Measurements from ENCODE around the gene ARID3B.
A peak's percentile ranks its signal among the peaks of the same experiment; 100 is the strongest.

Gene ARID3B

DNA sequence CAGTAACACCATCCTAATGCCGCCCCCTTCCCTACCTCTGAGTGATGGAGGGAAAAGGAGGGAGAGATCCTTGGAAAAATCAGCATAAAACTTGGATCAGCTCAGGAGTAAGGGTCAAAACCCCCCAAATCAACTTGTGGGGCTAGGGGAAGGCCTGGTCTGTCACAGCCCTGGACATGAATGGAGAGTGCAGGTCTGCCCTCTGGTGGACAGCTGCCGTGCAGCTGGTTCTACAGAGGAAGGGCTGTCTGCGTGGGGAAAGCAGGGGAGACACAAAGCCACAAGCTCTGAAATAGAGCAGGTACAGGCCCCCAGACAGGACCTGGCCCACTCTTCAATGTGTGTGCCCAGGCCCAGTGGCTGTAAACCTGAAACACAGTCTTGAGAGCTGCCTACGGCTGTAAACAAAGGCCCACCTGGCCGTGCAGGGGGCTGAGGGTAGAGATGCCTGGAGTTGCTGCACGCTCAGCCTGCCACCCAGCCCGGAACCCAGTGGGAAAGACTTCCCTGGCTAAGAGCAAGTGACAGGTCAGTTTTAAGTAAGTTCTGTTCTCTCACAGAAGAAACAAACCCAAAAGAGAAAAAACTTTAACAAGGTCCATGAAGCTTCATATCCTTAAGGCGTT lies 91.0 kb downstream of the ARID3B start:
- Histone ChIP-seq H3K27me3 (ENCODE audit: insufficient read depth, poor library complexity, severe bottlenecking) (no peaks in the 10 kb centered on the region), H3K4me3 (replicated peaks; ENCODE audit: insufficient read depth, low read length) (no peak overlapping the region), H3K27ac (replicated peaks) (no peak overlapping the region)
- peak in 1 of 2 experiments; percentile 56 for DNase-seq (ENCODE audit: low read depth in 1 of 2, low spot score in 1 of 2)
- TF ChIP-seq, protein P1, sequence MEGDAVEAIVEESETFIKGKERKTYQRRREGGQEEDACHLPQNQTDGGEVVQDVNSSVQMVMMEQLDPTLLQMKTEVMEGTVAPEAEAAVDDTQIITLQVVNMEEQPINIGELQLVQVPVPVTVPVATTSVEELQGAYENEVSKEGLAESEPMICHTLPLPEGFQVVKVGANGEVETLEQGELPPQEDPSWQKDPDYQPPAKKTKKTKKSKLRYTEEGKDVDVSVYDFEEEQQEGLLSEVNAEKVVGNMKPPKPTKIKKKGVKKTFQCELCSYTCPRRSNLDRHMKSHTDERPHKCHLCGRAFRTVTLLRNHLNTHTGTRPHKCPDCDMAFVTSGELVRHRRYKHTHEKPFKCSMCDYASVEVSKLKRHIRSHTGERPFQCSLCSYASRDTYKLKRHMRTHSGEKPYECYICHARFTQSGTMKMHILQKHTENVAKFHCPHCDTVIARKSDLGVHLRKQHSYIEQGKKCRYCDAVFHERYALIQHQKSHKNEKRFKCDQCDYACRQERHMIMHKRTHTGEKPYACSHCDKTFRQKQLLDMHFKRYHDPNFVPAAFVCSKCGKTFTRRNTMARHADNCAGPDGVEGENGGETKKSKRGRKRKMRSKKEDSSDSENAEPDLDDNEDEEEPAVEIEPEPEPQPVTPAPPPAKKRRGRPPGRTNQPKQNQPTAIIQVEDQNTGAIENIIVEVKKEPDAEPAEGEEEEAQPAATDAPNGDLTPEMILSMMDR (IDR thresholded peaks at IDR 0.05; ENCODE audit: insufficient read depth, low read length): peak; percentile 98
- no peak for TF ChIP-seq GABPA (IDR thresholded peaks at IDR 0.05; ENCODE audit: low read depth)
- no peak for TF ChIP-seq SPI1 (IDR thresholded peaks at IDR 0.05; ENCODE audit: borderline replicate concordance, low read depth)
- TF ChIP-seq POLR2AphosphoS5 (IDR thresholded peaks at IDR 0.05; ENCODE audit: low read depth): no peak
- TF ChIP-seq, protein P2, sequence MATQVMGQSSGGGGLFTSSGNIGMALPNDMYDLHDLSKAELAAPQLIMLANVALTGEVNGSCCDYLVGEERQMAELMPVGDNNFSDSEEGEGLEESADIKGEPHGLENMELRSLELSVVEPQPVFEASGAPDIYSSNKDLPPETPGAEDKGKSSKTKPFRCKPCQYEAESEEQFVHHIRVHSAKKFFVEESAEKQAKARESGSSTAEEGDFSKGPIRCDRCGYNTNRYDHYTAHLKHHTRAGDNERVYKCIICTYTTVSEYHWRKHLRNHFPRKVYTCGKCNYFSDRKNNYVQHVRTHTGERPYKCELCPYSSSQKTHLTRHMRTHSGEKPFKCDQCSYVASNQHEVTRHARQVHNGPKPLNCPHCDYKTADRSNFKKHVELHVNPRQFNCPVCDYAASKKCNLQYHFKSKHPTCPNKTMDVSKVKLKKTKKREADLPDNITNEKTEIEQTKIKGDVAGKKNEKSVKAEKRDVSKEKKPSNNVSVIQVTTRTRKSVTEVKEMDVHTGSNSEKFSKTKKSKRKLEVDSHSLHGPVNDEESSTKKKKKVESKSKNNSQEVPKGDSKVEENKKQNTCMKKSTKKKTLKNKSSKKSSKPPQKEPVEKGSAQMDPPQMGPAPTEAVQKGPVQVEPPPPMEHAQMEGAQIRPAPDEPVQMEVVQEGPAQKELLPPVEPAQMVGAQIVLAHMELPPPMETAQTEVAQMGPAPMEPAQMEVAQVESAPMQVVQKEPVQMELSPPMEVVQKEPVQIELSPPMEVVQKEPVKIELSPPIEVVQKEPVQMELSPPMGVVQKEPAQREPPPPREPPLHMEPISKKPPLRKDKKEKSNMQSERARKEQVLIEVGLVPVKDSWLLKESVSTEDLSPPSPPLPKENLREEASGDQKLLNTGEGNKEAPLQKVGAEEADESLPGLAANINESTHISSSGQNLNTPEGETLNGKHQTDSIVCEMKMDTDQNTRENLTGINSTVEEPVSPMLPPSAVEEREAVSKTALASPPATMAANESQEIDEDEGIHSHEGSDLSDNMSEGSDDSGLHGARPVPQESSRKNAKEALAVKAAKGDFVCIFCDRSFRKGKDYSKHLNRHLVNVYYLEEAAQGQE (IDR thresholded peaks at IDR 0.05; ENCODE audit: insufficient replicate concordance, low read depth): no peak

DNA sequence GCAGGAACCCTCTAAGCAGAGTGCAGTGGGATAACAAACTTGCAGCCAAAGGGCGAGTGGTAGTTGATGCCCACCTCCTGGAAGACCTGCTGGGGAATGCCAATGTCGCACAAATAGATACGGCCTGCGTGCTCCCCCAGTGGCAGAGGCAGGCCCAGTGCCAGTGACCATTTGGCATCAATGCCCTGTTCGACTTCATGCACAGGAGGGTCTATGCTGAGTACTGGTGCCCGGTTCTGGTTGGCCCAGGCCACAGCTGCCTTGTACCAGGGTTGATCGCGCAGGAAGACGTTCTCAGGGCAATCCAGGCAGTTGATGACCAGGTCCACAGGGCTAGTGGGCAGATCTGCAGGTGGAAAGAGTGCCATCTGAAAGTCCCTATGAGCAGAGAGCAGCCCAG lies 91.6 kb downstream of the ARID3B start:
- no peaks in the 10 kb centered on the region for H3K27me3 ChIP-seq (ENCODE audit: insufficient read depth, poor library complexity, severe bottlenecking)
- TF ChIP-seq, protein P1 (IDR thresholded peaks at IDR 0.05; ENCODE audit: insufficient read depth, low read length): no peak
- TF ChIP-seq, protein P2 (IDR thresholded peaks at IDR 0.05; ENCODE audit: insufficient replicate concordance, low read depth): no peak
- no peak for TF ChIP-seq POLR2AphosphoS5 (IDR thresholded peaks at IDR 0.05; ENCODE audit: low read depth)
- TF ChIP-seq GABPA (IDR thresholded peaks at IDR 0.05; ENCODE audit: low read depth): no peak
- no peak overlapping the region for H3K27ac ChIP-seq (replicated peaks)
- no peak overlapping the region for H3K4me3 ChIP-seq (replicated peaks; ENCODE audit: insufficient read depth, low read length)
- no peak for DNase-seq (ENCODE audit: low read depth in 1 of 2, low spot score in 1 of 2)

DNA sequence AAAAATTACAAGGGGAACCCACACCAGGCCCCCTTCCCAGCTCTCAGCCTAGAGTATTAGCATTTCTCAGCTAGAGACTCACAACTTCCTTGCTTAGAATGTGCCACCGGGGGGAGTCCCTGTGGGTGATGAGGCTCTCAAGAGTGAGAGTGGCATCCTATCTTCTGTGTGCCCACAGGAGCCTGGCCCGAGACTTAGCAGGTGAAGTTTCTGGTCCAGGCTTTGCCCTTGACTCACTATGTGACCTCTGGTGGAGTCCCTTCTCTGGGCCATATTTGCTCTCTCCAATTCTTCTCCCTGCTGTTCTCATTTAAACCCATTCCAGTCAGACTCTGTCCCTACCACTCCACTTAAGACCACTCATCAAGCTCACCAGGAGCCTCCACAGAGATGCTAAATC lies 92.8 kb downstream of the ARID3B start:
- Histone ChIP-seq H3K4me3 (replicated peaks; ENCODE audit: insufficient read depth, low read length) (no peak overlapping the region), H3K27ac (replicated peaks) (no peak overlapping the region), H3K27me3 (ENCODE audit: insufficient read depth, poor library complexity, severe bottlenecking) (no peaks in the 10 kb centered on the region)
- TF ChIP-seq SPI1 (IDR thresholded peaks at IDR 0.05; ENCODE audit: borderline replicate concordance, low read depth) (no peak), POLR2AphosphoS5 (IDR thresholded peaks at IDR 0.05; ENCODE audit: low read depth) (no peak)
- TF ChIP-seq, protein P2 (IDR thresholded peaks at IDR 0.05; ENCODE audit: insufficient replicate concordance, low read depth): no peak
- TF ChIP-seq, protein P1 (IDR thresholded peaks at IDR 0.05; ENCODE audit: insufficient read depth, low read length): no peak
- DNase-seq (ENCODE audit: low read depth in 1 of 2, low spot score in 1 of 2): no peak

Measured in HL-60 (cell line).